Suprapubic skin (tissue), 4 donors: ENCODE measurements around the gene PTPRN2.

Experiments
- EP300 ChIP-seq: sonication (generic); formaldehyde crosslinking; IDR thresholded peaks from one replicate; pipeline ENCODE4 v1.6.1; 2017; ENCODE audit warnings: antibody characterized with exemption
- POLR2A ChIP-seq, 2 donors: fragments of 450-650 bp; IDR thresholded peaks; one replicate each; pipeline ENCODE4 v1.6.1; 2017; ENCODE audit warnings: antibody characterized with exemption in 2 of 2, mild to moderate bottlenecking in 2 of 2, moderate library complexity in 2 of 2
- POLR2AphosphoS5 ChIP-seq, 3 donors: sonication (generic); formaldehyde crosslinking; IDR thresholded peaks; one replicate each; pipeline ENCODE4 v1.6.1; 2017; ENCODE audit warnings: antibody characterized with exemption in 3 of 3
- TF ChIP-seq, protein P1 (sequence below), 2 donors: fragments of 200-600 bp in 1 of 2; fragments of 450-650 bp in 1 of 2; sonication (generic) in 1 of 2; IDR thresholded peaks; one replicate each; pipeline ENCODE4 v1.5.1; 2016 to 2019; ENCODE audit warnings: antibody characterized with exemption in 2 of 2, mild to moderate bottlenecking in 1 of 2, moderate library complexity in 1 of 2

- TF ChIP-seq POLR2AphosphoS5 (IDR thresholded peaks at IDR 0.05) (no peak), EP300 (no peak), POLR2A (IDR thresholded peaks at IDR 0.05) (no peak)
- TF ChIP-seq, protein P1, sequence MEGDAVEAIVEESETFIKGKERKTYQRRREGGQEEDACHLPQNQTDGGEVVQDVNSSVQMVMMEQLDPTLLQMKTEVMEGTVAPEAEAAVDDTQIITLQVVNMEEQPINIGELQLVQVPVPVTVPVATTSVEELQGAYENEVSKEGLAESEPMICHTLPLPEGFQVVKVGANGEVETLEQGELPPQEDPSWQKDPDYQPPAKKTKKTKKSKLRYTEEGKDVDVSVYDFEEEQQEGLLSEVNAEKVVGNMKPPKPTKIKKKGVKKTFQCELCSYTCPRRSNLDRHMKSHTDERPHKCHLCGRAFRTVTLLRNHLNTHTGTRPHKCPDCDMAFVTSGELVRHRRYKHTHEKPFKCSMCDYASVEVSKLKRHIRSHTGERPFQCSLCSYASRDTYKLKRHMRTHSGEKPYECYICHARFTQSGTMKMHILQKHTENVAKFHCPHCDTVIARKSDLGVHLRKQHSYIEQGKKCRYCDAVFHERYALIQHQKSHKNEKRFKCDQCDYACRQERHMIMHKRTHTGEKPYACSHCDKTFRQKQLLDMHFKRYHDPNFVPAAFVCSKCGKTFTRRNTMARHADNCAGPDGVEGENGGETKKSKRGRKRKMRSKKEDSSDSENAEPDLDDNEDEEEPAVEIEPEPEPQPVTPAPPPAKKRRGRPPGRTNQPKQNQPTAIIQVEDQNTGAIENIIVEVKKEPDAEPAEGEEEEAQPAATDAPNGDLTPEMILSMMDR (IDR thresholded peaks at IDR 0.05) = no peak
Measured at GRCh38 chr7:158391541-158391940, 196.1 kb downstream of the PTPRN2 start.
